ENCODE measurements around the gene HOXB1.

DNA sequence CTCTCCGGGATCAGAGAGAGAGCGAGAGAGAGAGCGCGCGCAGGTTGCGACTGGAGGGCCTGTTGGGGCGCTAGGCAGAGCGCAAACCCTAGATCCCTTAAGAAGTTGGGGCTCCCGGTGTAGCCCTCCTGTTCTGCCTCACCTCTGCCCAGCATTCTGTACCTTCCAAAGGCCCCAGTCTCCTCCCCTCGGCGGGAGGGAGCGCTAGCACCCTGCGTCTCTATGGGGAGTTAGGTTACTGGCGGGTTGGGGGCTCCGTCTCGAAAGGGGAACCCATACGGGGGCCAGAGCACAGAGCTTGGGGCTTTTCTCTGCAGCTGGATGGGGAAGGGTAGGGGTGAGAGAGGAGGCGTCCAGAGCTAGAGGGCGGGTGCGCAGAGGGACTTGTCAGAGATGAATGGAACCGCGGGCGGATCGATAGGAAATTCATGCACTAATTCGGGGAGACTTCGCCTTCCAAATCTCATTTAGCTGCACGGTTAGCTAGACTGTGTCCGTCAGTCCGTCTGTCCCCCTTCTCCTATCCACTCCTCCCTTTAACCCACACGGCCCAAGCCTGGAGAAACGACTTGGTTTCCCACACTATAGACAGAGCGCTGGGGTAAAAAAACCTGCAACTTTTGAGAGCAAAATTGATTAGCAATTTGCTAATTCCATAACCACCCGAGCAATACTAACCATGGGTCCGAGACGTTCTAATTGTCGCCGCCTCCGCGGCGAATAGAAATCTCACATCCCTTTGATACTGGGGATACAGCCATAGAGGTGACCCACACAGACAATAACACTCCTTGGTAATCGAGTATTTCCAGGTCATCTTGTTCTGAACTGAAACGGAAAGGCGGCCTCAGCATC lies 48.0 kb upstream of the HOXB1 start:
- TF ChIP-seq CTCF (IDR thresholded peaks at IDR 0.05; ENCODE audit: low read depth, low read length, missing input control): no peak
- TF ChIP-seq, protein P1, sequence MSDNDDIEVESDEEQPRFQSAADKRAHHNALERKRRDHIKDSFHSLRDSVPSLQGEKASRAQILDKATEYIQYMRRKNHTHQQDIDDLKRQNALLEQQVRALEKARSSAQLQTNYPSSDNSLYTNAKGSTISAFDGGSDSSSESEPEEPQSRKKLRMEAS (IDR thresholded peaks at IDR 0.05): no peak
- TF ChIP-seq TAF1 (conservative IDR thresholded peaks at IDR 0.05): no peak
- no peak for TF ChIP-seq GABPA (IDR thresholded peaks at IDR 0.05 in 1 of 2, conservative IDR thresholded peaks at IDR 0.05 in 1 of 2)
- TF ChIP-seq RXRA (IDR thresholded peaks at IDR 0.05): no peak
- TF ChIP-seq REST (IDR thresholded peaks at IDR 0.05): no peak
- TF ChIP-seq YY1 (IDR thresholded peaks at IDR 0.05): no peak
- TF ChIP-seq FOXA2 (IDR thresholded peaks at IDR 0.05): no peak
- TF ChIP-seq SP1 (IDR thresholded peaks at IDR 0.05): no peak
- no peak for TF ChIP-seq NR2F2 (IDR thresholded peaks at IDR 0.05)
- TF ChIP-seq, protein P2, sequence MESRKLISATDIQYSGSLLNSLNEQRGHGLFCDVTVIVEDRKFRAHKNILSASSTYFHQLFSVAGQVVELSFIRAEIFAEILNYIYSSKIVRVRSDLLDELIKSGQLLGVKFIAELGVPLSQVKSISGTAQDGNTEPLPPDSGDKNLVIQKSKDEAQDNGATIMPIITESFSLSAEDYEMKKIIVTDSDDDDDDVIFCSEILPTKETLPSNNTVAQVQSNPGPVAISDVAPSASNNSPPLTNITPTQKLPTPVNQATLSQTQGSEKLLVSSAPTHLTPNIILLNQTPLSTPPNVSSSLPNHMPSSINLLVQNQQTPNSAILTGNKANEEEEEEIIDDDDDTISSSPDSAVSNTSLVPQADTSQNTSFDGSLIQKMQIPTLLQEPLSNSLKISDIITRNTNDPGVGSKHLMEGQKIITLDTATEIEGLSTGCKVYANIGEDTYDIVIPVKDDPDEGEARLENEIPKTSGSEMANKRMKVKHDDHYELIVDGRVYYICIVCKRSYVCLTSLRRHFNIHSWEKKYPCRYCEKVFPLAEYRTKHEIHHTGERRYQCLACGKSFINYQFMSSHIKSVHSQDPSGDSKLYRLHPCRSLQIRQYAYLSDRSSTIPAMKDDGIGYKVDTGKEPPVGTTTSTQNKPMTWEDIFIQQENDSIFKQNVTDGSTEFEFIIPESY (IDR thresholded peaks at IDR 0.05): no peak
- TF ChIP-seq RAD21 (IDR thresholded peaks at IDR 0.05): no peak
